GM12864 (cell line): ENCODE results near the gene ID4.

Source experiments
- DNase-seq: peaks from one replicate; pipeline ENCODE4 v3.0.0-alpha.2; 2011; ENCODE audit warnings: low read depth
- H3K4me3 ChIP-seq: 2 replicates; pipeline ENCODE4 v1.5.1; 2011; ENCODE audit warnings: mild to moderate bottlenecking, low read depth, low read length, control low read depth
- TF ChIP-seq, protein P1 (sequence below): IDR thresholded peaks from 2 replicates; pipeline ENCODE4 v1.5.1; 2011; ENCODE audit warnings: low read depth, mild to moderate bottlenecking, moderate library complexity, low read length, control low read depth, inconsistent platforms; ENCODE audit errors: missing control alignments

Gene ID4

DNA sequence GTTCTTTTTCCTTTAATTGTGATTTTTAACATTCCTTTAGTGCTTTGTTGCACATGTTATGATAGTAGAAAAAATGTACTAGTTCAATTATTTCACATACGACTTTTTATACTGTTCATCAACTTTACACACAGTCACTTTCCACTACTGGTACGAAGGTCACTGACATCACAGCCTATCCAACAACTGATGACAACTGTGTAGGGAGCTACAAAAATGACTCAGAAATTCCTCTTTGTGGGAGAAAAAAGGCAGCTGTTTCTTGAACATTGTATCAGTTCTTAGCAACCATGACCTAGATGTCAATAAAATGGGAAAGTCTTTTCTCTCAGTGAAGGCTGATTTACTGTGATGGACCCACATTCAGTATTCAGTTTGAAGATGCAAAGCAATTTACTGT lies 7.0 kb upstream of the ID4 start:
- no peak for DNase-seq
- TF ChIP-seq, protein P1, sequence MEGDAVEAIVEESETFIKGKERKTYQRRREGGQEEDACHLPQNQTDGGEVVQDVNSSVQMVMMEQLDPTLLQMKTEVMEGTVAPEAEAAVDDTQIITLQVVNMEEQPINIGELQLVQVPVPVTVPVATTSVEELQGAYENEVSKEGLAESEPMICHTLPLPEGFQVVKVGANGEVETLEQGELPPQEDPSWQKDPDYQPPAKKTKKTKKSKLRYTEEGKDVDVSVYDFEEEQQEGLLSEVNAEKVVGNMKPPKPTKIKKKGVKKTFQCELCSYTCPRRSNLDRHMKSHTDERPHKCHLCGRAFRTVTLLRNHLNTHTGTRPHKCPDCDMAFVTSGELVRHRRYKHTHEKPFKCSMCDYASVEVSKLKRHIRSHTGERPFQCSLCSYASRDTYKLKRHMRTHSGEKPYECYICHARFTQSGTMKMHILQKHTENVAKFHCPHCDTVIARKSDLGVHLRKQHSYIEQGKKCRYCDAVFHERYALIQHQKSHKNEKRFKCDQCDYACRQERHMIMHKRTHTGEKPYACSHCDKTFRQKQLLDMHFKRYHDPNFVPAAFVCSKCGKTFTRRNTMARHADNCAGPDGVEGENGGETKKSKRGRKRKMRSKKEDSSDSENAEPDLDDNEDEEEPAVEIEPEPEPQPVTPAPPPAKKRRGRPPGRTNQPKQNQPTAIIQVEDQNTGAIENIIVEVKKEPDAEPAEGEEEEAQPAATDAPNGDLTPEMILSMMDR, result no peak
- no peak overlapping the region for H3K4me3 ChIP-seq

DNA sequence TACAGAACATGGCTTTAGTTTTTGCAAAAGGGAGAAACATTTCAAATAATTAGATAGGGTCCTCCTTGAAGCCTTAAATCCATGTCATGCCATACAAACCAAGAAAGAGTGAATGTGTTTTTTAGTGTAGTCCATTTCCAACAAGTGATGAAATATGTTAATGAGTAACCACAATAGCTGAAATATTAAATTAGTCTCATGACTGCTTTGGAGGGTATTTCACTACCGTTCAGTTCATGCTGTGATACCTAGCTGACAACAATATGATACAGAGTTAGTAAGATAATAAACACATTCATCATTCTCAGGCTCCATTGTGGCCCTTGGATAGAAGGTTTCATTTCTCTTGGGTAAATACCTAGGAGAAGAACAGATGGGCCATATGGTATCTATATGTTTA lies 5.8 kb upstream of the ID4 start:
- TF ChIP-seq, protein P1, result no peak
- DNase-seq, result no peak
- no peak overlapping the region for H3K4me3 ChIP-seq

- DNase-seq, result no peak
- no peak overlapping the region for H3K4me3 ChIP-seq
- TF ChIP-seq, protein P1, result no peak
Measured at GRCh38 chr6:19833947-19834346, 3.2 kb upstream of the ID4 start.

- TF ChIP-seq, protein P1, result no peak
Measured at GRCh38 chr6:19834858-19835257, 2.3 kb upstream of the ID4 start.

DNA sequence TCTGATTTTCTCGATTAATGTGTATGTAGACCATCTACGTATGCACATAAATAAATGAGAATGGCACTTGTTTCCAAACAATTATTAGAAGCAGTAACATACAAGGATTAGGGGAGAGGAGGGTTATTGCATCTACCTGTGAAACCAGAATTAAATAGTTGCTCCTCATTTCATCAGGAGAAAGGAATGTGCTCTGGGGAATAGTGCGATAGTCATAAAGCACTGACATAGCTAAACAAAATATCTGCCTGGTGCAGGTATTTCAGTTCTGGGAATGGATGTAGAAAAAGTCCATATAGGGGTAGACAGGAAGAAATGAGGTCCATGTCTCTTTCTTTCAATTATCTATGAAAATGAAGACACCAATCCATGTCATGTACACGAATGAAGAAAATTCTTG lies 1.6 kb upstream of the ID4 start:
- TF ChIP-seq, protein P1, result no peak
- no peak overlapping the region for H3K4me3 ChIP-seq

More at GRCh38 chr6:19834858-19835257, 2.3 kb upstream of the ID4 start:
- DNase-seq, result no peak
- H3K4me3 ChIP-seq, result no peak overlapping the region

DNA sequence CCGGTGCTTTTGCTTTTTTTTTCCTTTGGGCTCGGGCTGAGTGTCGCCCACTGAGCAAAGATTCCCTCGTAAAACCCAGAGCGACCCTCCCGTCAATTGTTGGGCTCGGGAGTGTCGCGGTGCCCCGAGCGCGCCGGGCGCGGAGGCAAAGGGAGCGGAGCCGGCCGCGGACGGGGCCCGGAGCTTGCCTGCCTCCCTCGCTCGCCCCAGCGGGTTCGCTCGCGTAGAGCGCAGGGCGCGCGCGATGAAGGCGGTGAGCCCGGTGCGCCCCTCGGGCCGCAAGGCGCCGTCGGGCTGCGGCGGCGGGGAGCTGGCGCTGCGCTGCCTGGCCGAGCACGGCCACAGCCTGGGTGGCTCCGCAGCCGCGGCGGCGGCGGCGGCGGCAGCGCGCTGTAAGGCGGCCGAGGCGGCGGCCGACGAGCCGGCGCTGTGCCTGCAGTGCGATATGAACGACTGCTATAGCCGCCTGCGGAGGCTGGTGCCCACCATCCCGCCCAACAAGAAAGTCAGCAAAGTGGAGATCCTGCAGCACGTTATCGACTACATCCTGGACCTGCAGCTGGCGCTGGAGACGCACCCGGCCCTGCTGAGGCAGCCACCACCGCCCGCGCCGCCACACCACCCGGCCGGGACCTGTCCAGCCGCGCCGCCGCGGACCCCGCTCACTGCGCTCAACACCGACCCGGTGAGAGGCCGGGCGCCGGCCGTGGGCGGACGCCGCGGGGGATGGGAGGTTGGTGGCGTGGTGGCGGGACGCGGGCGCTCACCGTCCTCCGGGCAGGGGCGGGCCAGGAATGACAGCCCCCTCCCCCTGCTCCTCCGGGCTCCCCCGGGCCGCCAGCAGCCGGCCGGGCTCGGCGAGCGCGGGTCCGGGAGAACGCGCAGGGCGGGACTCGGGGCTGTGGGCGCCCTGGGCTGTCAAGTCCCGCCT lies 606 bp downstream of the ID4 start:
- no peak for DNase-seq
- H3K4me3 ChIP-seq, result no peak overlapping the region
- TF ChIP-seq, protein P1, result no peak

More for the DNA sequence above, 1.6 kb upstream of the ID4 start:
- DNase-seq, result no peak
